HepG2 (cell line): ENCODE measurements around the gene SRRM3. TPM values are rescaled to one million over a fixed set of nuclear protein-coding genes. Genes with fewer than 3 reads are reported as not detected.
A peak's percentile ranks its signal among the peaks of the same experiment; 100 is the strongest.

Source experiments
- CBX2 ChIP-seq, 2 experiments: fragments of 200-600 bp in 1 of 2; sonication (generic); formaldehyde crosslinking in 1 of 2; IDR thresholded peaks; 2 replicates each; pipeline versions ENCODE4 v1.7.0 to v1.8.1; 2018 to 2022; ENCODE audit warnings: low read depth in 2 of 2, low read length in 1 of 2, mild to moderate bottlenecking in 1 of 2, missing genetic modification reagents in 1 of 2
- ETV5 ChIP-seq: IDR thresholded peaks from 2 replicates; pipeline ENCODE4 v1.6.1; 2018; ENCODE audit warnings: missing biosample characterization, missing genetic modification reagents, inconsistent platforms, borderline replicate concordance
- GABPB1 ChIP-seq: IDR thresholded peaks from 2 replicates; pipeline ENCODE4 v1.6.1; 2016; ENCODE audit warnings: mild to moderate bottlenecking, missing genetic modification reagents, moderate library complexity, missing compliant biosample characterization
- GTF2F1 ChIP-seq: fragments of 150-350 bp; IDR thresholded peaks from 2 replicates; pipeline ENCODE4 v1.6.1; 2014; ENCODE audit warnings: low read length
- HNRNPH1 ChIP-seq: fragments of 200-400 bp; formaldehyde crosslinking; optimal IDR thresholded peaks from 2 replicates; pipeline ENCODE3; 2017; ENCODE audit warnings: mild to moderate bottlenecking, low read depth, low read length
- HOXA3 ChIP-seq: sonication (generic); formaldehyde crosslinking; IDR thresholded peaks from 2 replicates; pipeline ENCODE4 v1.5.0; 2020; ENCODE audit warnings: missing genetic modification reagents
- IRX3 ChIP-seq: sonication (generic); formaldehyde crosslinking; IDR thresholded peaks from 2 replicates; pipeline ENCODE4 v1.8.1; 2023; ENCODE audit warnings: mild to moderate bottlenecking, low read depth, missing genetic modification reagents, borderline replicate concordance
- MIER3 ChIP-seq: IDR thresholded peaks from 2 replicates; pipeline ENCODE4 v1.6.1; 2016; ENCODE audit warnings: missing compliant biosample characterization, borderline replicate concordance
- PHF8 ChIP-seq: sonication (generic); formaldehyde crosslinking; IDR thresholded peaks from 2 replicates; pipeline ENCODE4 v1.5.0; 2020; ENCODE audit warnings: missing genetic modification reagents
- SRSF9 ChIP-seq: fragments of 200-400 bp; formaldehyde crosslinking; IDR thresholded peaks from 2 replicates; pipeline ENCODE4 v1.6.1; 2018; ENCODE audit warnings: borderline replicate concordance, mild to moderate bottlenecking, low read depth, low read length; ENCODE audit not compliant: insufficient read depth, poor library complexity, severe bottlenecking
- TAF15 ChIP-seq: fragments of 200-400 bp; formaldehyde crosslinking; IDR thresholded peaks from one replicate; pipeline ENCODE4 v1.6.1; 2018; ENCODE audit warnings: mild to moderate bottlenecking, low read depth, low read length; ENCODE audit not compliant: poor library complexity, severe bottlenecking
- YEATS4 ChIP-seq: sonication (generic); formaldehyde crosslinking; IDR thresholded peaks from 2 replicates; pipeline ENCODE4 v1.4.0; 2020; ENCODE audit warnings: missing genetic modification reagents, borderline replicate concordance
- ZC3H4 ChIP-seq: sonication (generic); formaldehyde crosslinking; IDR thresholded peaks from 2 replicates; pipeline ENCODE4 v1.4.0; 2020; ENCODE audit warnings: missing genetic modification reagents, borderline replicate concordance
- ZNF232 ChIP-seq: sonication (generic); formaldehyde crosslinking; IDR thresholded peaks from 2 replicates; pipeline ENCODE4 v1.4.0; 2020; ENCODE audit warnings: missing genetic modification reagents, borderline replicate concordance
- ZNF577 ChIP-seq: sonication (generic); formaldehyde crosslinking; IDR thresholded peaks from 2 replicates; pipeline ENCODE4 v1.4.0; 2020; ENCODE audit warnings: mild to moderate bottlenecking, low read depth, missing genetic modification reagents, borderline replicate concordance
- ZNF652 ChIP-seq: IDR thresholded peaks from 2 replicates; pipeline ENCODE4 v1.6.1; 2016; ENCODE audit warnings: low read depth, borderline replicate concordance
- ZSCAN22 ChIP-seq: sonication (generic); formaldehyde crosslinking; IDR thresholded peaks from 2 replicates; pipeline ENCODE4 v1.4.0; 2020; ENCODE audit warnings: mild to moderate bottlenecking, missing genetic modification reagents
- polyA plus RNA-seq, 8 experiments: library from polyadenylated mRNA; depleted of rRNA in 3 of 8; stranded (reverse) in 7 of 8; unstranded in 1 of 8; fragments of >200 nt; fragmentation: Illumina TruSeq in 4 of 8; extraction: Trizol in 4 of 8; gene quantifications; 2 replicates each; pipeline versions ENCODE4 v1.2.1 to v1.2.3, GENCODE V29; 2011 to 2016; ENCODE audit warnings: low read depth in 4 of 8, missing spikeins in 1 of 8, mixed read lengths in 1 of 8; ENCODE audit not compliant: insufficient read depth in 1 of 8
- total RNA-seq, 5 experiments: library from RNA; depleted of rRNA; stranded (reverse); fragments of >200 nt; fragmentation: Illumina TruSeq; extraction: Trizol; gene quantifications; 2 replicates each; pipeline ENCODE4 v1.2.3, GENCODE V29; 2016; ENCODE audit warnings: low read depth in 1 of 5
- TF ChIP-seq, protein P1 (sequence below): sonication (generic); formaldehyde crosslinking; conservative IDR thresholded peaks from 2 replicates; pipeline ENCODE4 v1.4.0; 2020; ENCODE audit warnings: missing genetic modification reagents
- TF ChIP-seq, protein P2 (sequence below): sonication (generic); formaldehyde crosslinking; IDR thresholded peaks from 2 replicates; pipeline ENCODE4 v1.5.1; 2020; ENCODE audit warnings: mild to moderate bottlenecking, missing genetic modification reagents
- TF ChIP-seq, protein P3 (sequence below): sonication (generic); formaldehyde crosslinking; IDR thresholded peaks from 2 replicates; pipeline ENCODE4 v1.4.0; 2020; ENCODE audit warnings: low read depth, mild to moderate bottlenecking, missing genetic modification reagents
- TF ChIP-seq, protein P4 (sequence below): sonication (generic); formaldehyde crosslinking; IDR thresholded peaks from 2 replicates; pipeline ENCODE4 v1.8.0; 2022; ENCODE audit warnings: missing genetic modification reagents, mild to moderate bottlenecking, inconsistent platforms, borderline replicate concordance

The SRRM3 gene
- total and polyA plus RNA-seq, 2 of the 13 experiments (the other 11 are each of a cell fraction or from before 2014, with no cell fraction given), result 0.13 to 0.54 TPM

DNA sequence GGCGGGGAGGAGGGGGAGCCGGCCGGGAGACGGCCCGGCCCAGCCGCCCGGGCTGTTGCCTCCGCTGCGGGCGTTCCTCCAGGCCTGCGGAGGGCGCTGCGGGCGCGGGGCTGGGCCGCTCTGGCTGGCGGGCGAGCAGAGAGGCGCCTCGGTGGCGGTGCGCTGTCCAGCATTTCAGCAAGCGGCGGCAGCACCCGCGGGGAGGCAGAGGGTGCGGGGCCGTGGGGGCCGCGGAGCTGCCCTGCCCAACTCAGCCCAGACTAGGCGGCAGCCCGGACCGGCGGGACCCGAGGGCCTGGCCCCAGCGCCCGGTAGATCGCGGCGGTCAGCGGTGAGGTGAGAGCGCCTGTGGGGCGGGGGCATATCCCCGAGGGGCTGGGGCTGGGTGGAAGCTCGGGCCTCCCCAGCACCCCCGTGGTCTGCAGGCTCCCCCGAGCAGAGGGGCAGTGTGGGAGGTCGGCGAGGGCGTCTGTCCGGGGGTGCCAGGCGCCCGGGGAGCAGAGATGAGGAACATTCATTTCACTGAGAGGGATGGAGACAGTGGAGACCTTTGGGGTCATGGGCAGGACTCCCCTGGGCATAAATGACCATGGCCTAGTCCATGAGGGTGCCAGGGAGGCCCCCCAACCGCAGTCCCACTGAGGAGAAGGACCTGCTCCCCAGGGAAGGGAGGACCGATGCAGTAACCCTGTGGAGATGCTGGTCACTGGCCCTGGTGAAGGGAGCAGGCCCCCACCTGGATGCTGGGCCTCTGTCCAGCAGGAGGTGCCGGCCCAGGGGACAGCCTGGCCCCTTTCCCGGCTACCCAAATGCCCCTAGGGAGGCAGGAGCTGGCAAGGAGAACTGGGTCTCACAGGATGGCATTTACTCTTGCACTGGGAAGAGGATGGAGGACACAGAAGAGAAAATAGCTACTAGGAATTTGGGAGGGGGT is at the start of gene SRRM3 (continued):
- no peak for TF ChIP-seq SRSF9
- TF ChIP-seq GABPB1 (CRISPR knock-in tag), result peak; percentile 86
- TF ChIP-seq, protein P1, sequence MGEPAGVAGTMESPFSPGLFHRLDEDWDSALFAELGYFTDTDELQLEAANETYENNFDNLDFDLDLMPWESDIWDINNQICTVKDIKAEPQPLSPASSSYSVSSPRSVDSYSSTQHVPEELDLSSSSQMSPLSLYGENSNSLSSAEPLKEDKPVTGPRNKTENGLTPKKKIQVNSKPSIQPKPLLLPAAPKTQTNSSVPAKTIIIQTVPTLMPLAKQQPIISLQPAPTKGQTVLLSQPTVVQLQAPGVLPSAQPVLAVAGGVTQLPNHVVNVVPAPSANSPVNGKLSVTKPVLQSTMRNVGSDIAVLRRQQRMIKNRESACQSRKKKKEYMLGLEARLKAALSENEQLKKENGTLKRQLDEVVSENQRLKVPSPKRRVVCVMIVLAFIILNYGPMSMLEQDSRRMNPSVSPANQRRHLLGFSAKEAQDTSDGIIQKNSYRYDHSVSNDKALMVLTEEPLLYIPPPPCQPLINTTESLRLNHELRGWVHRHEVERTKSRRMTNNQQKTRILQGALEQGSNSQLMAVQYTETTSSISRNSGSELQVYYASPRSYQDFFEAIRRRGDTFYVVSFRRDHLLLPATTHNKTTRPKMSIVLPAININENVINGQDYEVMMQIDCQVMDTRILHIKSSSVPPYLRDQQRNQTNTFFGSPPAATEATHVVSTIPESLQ, result peak; percentile 97
- TF ChIP-seq ZNF652 (CRISPR knock-in tag), result no peak
- TF ChIP-seq, protein P2, sequence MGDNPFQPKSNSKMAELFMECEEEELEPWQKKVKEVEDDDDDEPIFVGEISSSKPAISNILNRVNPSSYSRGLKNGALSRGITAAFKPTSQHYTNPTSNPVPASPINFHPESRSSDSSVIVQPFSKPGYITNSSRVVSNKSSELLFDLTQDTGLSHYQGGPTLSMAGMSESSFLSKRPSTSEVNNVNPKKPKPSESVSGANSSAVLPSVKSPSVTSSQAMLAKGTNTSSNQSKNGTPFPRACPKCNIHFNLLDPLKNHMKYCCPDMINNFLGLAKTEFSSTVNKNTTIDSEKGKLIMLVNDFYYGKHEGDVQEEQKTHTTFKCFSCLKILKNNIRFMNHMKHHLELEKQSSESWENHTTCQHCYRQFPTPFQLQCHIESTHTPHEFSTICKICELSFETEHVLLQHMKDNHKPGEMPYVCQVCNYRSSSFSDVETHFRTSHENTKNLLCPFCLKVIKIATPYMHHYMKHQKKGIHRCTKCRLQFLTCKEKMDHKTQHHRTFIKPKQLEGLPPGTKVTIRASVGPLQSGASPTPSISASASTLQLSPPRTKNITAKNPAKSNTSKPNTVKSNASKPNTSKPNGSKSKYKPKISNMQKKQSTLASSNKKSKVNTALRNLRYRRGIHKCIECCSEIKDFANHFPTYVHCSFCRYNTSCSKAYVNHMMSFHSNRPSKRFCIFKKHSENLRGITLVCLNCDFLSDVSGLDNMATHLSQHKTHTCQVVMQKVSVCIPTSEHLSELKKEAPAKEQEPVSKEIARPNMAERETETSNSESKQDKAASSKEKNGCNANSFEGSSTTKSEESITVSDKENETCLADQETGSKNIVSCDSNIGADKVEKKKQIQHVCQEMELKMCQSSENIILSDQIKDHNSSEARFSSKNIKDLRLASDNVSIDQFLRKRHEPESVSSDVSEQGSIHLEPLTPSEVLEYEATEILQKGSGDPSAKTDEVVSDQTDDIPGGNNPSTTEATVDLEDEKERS (CRISPR knock-in tag), result no peak
- no peak for TF ChIP-seq TAF15
- TF ChIP-seq MIER3, result peak; percentile 83; the same call in 1 of the 2 replicates
- peak; percentile 91 for TF ChIP-seq HOXA3 (CRISPR knock-in tag)
- TF ChIP-seq CBX2 (IDR thresholded peaks at IDR 0.05; ENCODE audit: low read depth, low read length), result no peak
- TF ChIP-seq CBX2 (CRISPR knock-in tag; IDR thresholded peaks at IDR 0.05; ENCODE audit: low read depth), result peak; percentile 86; the same call in 1 of the 2 replicates
- peak; percentile 99 for TF ChIP-seq IRX3
- TF ChIP-seq PHF8, result peak; percentile 52; the same call in 1 of the 2 replicates
- TF ChIP-seq GTF2F1, result no peak
- peak; percentile 93 for TF ChIP-seq YEATS4
- TF ChIP-seq ETV5 (CRISPR knock-in tag), result peak; percentile 54; the same call in 1 of the 2 replicates
- TF ChIP-seq, protein P3, sequence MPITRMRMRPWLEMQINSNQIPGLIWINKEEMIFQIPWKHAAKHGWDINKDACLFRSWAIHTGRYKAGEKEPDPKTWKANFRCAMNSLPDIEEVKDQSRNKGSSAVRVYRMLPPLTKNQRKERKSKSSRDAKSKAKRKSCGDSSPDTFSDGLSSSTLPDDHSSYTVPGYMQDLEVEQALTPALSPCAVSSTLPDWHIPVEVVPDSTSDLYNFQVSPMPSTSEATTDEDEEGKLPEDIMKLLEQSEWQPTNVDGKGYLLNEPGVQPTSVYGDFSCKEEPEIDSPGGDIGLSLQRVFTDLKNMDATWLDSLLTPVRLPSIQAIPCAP (CRISPR knock-in tag), result peak; percentile 69; the same call in 1 of the 2 replicates
- no peak for TF ChIP-seq ZSCAN22 (CRISPR knock-in tag)
- TF ChIP-seq HNRNPH1, result no peak
- peak; percentile 98 for TF ChIP-seq ZNF232
- no peak for TF ChIP-seq ZC3H4 (CRISPR knock-in tag)
- TF ChIP-seq, protein P4, sequence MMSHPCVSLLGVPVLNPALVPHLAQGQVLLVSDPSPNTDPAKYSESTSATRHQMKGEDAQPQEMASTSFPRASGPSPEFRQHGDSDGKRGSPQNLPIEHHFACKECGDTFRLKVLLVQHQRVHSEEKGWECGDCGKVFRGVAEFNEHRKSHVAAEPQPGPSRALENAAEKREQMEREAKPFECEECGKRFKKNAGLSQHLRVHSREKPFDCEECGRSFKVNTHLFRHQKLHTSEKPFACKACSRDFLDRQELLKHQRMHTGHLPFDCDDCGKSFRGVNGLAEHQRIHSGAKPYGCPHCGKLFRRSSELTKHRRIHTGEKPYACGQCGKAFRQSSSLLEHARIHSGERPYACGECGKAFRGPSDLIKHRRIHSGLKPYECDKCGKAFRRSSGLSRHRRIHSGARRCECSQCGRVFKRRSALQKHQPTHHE (CRISPR knock-in tag), result peak; percentile 75; the same call in 1 of the 2 replicates
- no peak for TF ChIP-seq ZNF577 (CRISPR knock-in tag)
